Tibial nerve (tissue), 4 donors: Measurements from ENCODE around the gene OLFM1.

Source experiments
- CTCF ChIP-seq, 5 experiments: fragments of 200-600 bp in 3 of 5; fragments of 450-650 bp in 2 of 5; sonication (generic) in 3 of 5; IDR thresholded peaks; one replicate each; pipeline ENCODE4 v1.5.1; 2016 to 2019; ENCODE audit warnings: antibody characterized with exemption in 5 of 5, mild to moderate bottlenecking in 3 of 5, moderate library complexity in 2 of 5
- EP300 ChIP-seq, 2 donors: sonication (generic); formaldehyde crosslinking; IDR thresholded peaks; one replicate each; pipeline ENCODE4 v1.6.1; 2017; ENCODE audit warnings: antibody characterized with exemption in 2 of 2, mild to moderate bottlenecking in 1 of 2
- POLR2A ChIP-seq, 2 donors: fragments of 450-650 bp; IDR thresholded peaks; one replicate each; pipeline ENCODE4 v1.6.1; 2017; ENCODE audit warnings: antibody characterized with exemption in 2 of 2, mild to moderate bottlenecking in 2 of 2, moderate library complexity in 2 of 2

- TF ChIP-seq CTCF (IDR thresholded peaks at IDR 0.05) (no peak), POLR2A (IDR thresholded peaks at IDR 0.05) (no peak), EP300 (IDR thresholded peaks at IDR 0.05) (no peak)
These were observed 25.2 kb upstream of the OLFM1 start for GRCh38 chr9:135062254-135062653.
